Liver (tissue), 3 donors: ENCODE data around the gene CFAP99.

ENCODE experiments used
- CTCF ChIP-seq: fragments of 150-350 bp; IDR thresholded peaks from 2 replicates; pipeline ENCODE4 v1.5.1; 2017; ENCODE audit warnings: improper control_type of control experiment, low read depth, low read length; ENCODE audit not compliant: missing input control
- EGR1 ChIP-seq, 2 donors: IDR thresholded peaks; 2 replicates each; pipeline ENCODE4 v1.6.1; 2016 to 2018; ENCODE audit warnings: antibody characterized with exemption in 2 of 2, low read depth in 2 of 2
- HNF4G ChIP-seq: IDR thresholded peaks from 2 replicates; pipeline ENCODE4 v1.6.1; 2016; ENCODE audit warnings: antibody characterized with exemption
- REST ChIP-seq: IDR thresholded peaks from 2 replicates; pipeline ENCODE4 v1.6.1; 2016; ENCODE audit warnings: antibody characterized with exemption, mild to moderate bottlenecking
- RXRA ChIP-seq, 2 donors: IDR thresholded peaks; 2 replicates each; pipeline ENCODE4 v1.6.1; 2017 to 2018; ENCODE audit warnings: antibody characterized with exemption in 2 of 2, mild to moderate bottlenecking in 1 of 2
- donor health status: healthy.
- donor health status: healthy.

GRCh38 chr4:2424581-2424980, 5.8 kb downstream of the CFAP99 start:
- no peak for TF ChIP-seq HNF4G
- no peak for TF ChIP-seq CTCF
- TF ChIP-seq REST: no peak
- no peak for TF ChIP-seq EGR1 (IDR thresholded peaks at IDR 0.05; ENCODE audit: low read depth in 2 of 2)
- no peak for TF ChIP-seq RXRA (IDR thresholded peaks at IDR 0.05)
